Peyer's patch (tissue), 4 donors: ENCODE data around the gene TRIM46. TPM values are rescaled to one million over a fixed set of nuclear protein-coding genes. Genes with fewer than 3 reads are reported as not detected.
"Not testable (repeated sequence)": the region's sequence is repeated elsewhere in the genome, so short reads cannot be mapped to it uniquely, and the experiment has no call there.

ENCODE experiments used
- DNase-seq, 3 donors: peaks; one replicate each; pipeline ENCODE4 v3.0.0-alpha.2; 2017 to 2019
- H3K27ac ChIP-seq, 4 donors: fragments of 200-600 bp; sonication (generic); one replicate each; pipeline ENCODE4 v1.5.1; 2016 to 2019
- H3K27me3 ChIP-seq, 2 donors: fragments of 200-600 bp; sonication (generic); one replicate each; pipeline ENCODE4 v1.5.1; 2019
- H3K36me3 ChIP-seq, 3 donors: fragments of 200-600 bp; sonication (generic); one replicate each; pipeline ENCODE4 v1.5.1; 2016 to 2019
- H3K4me1 ChIP-seq, 4 donors: fragments of 200-600 bp; sonication (generic); one replicate each; pipeline ENCODE4 v1.5.1; 2016 to 2019
- H3K4me3 ChIP-seq, 4 donors: fragments of 200-600 bp; sonication (generic); 1 replicate in 3 of 4; 2 replicates in 1 of 4; pipeline ENCODE4 v1.5.1; 2016 to 2019; ENCODE audit warnings: mild to moderate bottlenecking in 1 of 4
- H3K9me3 ChIP-seq, 4 donors: fragments of 200-600 bp; sonication (generic); one replicate each; pipeline ENCODE4 v1.5.1; 2016 to 2019; ENCODE audit warnings: mild to moderate bottlenecking in 1 of 4
- CTCF ChIP-seq, 6 experiments: fragments of 450-650 bp in 4 of 6; fragments of 200-600 bp in 2 of 6; sonication (generic) in 1 of 6; IDR thresholded peaks; one replicate each; pipeline ENCODE4 v1.5.1; 2017 to 2019; ENCODE audit warnings: antibody characterized with exemption in 6 of 6, mild to moderate bottlenecking in 3 of 6, moderate library complexity in 1 of 6
- POLR2A ChIP-seq, 2 donors: fragments of 450-650 bp; IDR thresholded peaks; one replicate each; pipeline ENCODE4 v1.5.1; 2017; ENCODE audit warnings: antibody characterized with exemption in 2 of 2, mild to moderate bottlenecking in 2 of 2, moderate library complexity in 2 of 2
- total RNA-seq, 4 donors: library from RNA; depleted of rRNA; stranded (reverse); fragments of >200 nt; gene quantifications; one replicate each; pipeline ENCODE4 v1.1.0, GENCODE V29; 2016

The TRIM46 gene
- total RNA-seq, 4 donors from 2014 or later = not detected

- no peaks in the 10 kb centered on the region for H3K9me3 ChIP-seq
- H3K4me1 ChIP-seq = peaks cover 7 to 21% (median 13%) of the 10 kb centered on the region in 4 donors
- no peak for TF ChIP-seq POLR2A (IDR thresholded peaks at IDR 0.05)
- TF ChIP-seq CTCF (IDR thresholded peaks at IDR 0.05) = no peak
- no peaks in the 10 kb centered on the region for H3K36me3 ChIP-seq
- no peak overlapping the region for H3K4me3 ChIP-seq
- no peaks in the 10 kb centered on the region for H3K27me3 ChIP-seq
- peak overlapping the region in 1 of 4 donors; percentile 60 for H3K27ac ChIP-seq
- peak in 1 of 3 donors; percentile 42 for DNase-seq
Observed at GRCh38 chr1:155186067-155186793, 12.6 kb downstream of the TRIM46 start.

GRCh38 chr1:155186794-155187455, 13.3 kb downstream of the TRIM46 start:
- Histone ChIP-seq H3K4me1 (peaks cover 7 to 21% (median 13%) of the 10 kb centered on the region in 4 donors), H3K36me3 (no peaks in the 10 kb centered on the region), H3K9me3 (no peaks in the 10 kb centered on the region), H3K4me3 (no peak overlapping the region), H3K27me3 (no peaks in the 10 kb centered on the region), H3K27ac (peak overlapping the region in 1 of 4 donors; percentile 60)
- no peak for TF ChIP-seq CTCF (IDR thresholded peaks at IDR 0.05)
- no peak for TF ChIP-seq POLR2A (IDR thresholded peaks at IDR 0.05)
- peak in 1 of 3 donors; percentile 50 for DNase-seq

- Histone ChIP-seq H3K4me3 (no peak overlapping the region), H3K27me3 (no peaks in the 10 kb centered on the region), H3K9me3 (no peaks in the 10 kb centered on the region), H3K36me3 (no peaks in the 10 kb centered on the region), H3K27ac (no peak overlapping the region), H3K4me1 (peaks cover 7 to 24% (median 13%) of the 10 kb centered on the region in 4 donors)
- TF ChIP-seq POLR2A (IDR thresholded peaks at IDR 0.05) (no peak), CTCF (IDR thresholded peaks at IDR 0.05) (no peak)
- DNase-seq = no peak
Observed at GRCh38 chr1:155187456-155187891, 13.8 kb downstream of the TRIM46 start.

GRCh38 chr1:155188268-155188667, 14.6 kb downstream of the TRIM46 start:
- peak in 1 of 3 donors; percentile 24 for DNase-seq
- Histone ChIP-seq H3K4me3 (no peak overlapping the region), H3K9me3 (no peaks in the 10 kb centered on the region), H3K27me3 (no peaks in the 10 kb centered on the region), H3K36me3 (no peaks in the 10 kb centered on the region), H3K27ac (no peak overlapping the region), H3K4me1 (peaks cover 7 to 32% (median 20%) of the 10 kb centered on the region in 4 donors)
- TF ChIP-seq POLR2A (IDR thresholded peaks at IDR 0.05) (no peak), CTCF (IDR thresholded peaks at IDR 0.05) (no peak)

GRCh38 chr1:155189926-155190325, 16.3 kb downstream of the TRIM46 start:
- not testable (repeated sequence) for H3K36me3 ChIP-seq, H3K27ac ChIP-seq
- peaks cover 13 to 44% (median 22%) of the 10 kb centered on the region in 4 donors for H3K4me1 ChIP-seq

GRCh38 chr1:155191904-155192303, 18.3 kb downstream of the TRIM46 start:
- Histone ChIP-seq H3K36me3 (no peaks in the 10 kb centered on the region), H3K9me3 (no peaks in the 10 kb centered on the region), H3K27ac (peak overlapping the region in 3 of 4 donors; percentile 67 to 89 (median 85)), H3K4me3 (no peak overlapping the region), H3K27me3 (no peaks in the 10 kb centered on the region), H3K4me1 (peaks cover 6 to 28% (median 18%) of the 10 kb centered on the region in 4 donors)
- DNase-seq = no peak
- TF ChIP-seq CTCF (IDR thresholded peaks at IDR 0.05) = no peak
- no peak for TF ChIP-seq POLR2A (IDR thresholded peaks at IDR 0.05)

More at GRCh38 chr1:155189926-155190325, 16.3 kb downstream of the TRIM46 start:
- not testable (repeated sequence) for H3K4me3 ChIP-seq, H3K27me3 ChIP-seq, H3K9me3 ChIP-seq, DNase-seq
